HuH-7.5 (cell line): Measurements from ENCODE around the gene OR52E6.

Experiments used
- DNase-seq: peaks from one replicate; pipeline ENCODE4 v3.0.0; 2011; ENCODE audit warnings: low spot score

The OR52E6 gene

GRCh38 chr11:5796541-5796940 lies 45.2 kb downstream of the OR52E6 start:
- DNase-seq, result no peak

DNA sequence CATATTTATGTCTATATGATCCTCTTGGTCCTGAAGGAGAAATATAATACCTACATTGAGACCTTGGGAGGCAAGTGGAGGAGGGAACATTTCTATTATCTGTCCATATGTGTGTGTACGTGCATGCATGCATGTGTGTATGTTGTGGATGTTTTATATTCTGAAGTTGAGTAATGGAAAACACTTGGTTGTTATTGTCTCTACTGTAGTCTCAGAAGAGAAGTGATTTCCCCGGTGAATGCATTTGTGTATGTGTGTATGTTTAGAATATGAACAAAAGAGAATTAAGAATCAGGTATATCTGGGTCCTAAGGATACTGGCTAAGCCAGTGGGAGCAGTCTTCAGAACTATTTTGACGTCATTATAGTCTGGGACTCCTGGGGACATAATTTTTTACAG lies 50.5 kb downstream of the OR52E6 start, which contains the start of gene OR52N1:
Gene OR52N1, minus strand, starts transcription at position 101 of the 400 bp plus-strand sequence. CDS start 2,449 bp downstream, outside the sequence.
- no peak for DNase-seq
